Measurements from ENCODE around the gene IGBP1. TPM values are rescaled to one million over a fixed set of nuclear protein-coding genes. Genes with fewer than 3 reads are reported as not detected.
"Not testable (repeated sequence)": the region's sequence is repeated elsewhere in the genome, so short reads cannot be mapped to it uniquely, and the experiment has no call there.

Gene IGBP1
- total RNA-seq, 2 donors from 2014 or later = 48.0 to 87.5 TPM

DNA sequence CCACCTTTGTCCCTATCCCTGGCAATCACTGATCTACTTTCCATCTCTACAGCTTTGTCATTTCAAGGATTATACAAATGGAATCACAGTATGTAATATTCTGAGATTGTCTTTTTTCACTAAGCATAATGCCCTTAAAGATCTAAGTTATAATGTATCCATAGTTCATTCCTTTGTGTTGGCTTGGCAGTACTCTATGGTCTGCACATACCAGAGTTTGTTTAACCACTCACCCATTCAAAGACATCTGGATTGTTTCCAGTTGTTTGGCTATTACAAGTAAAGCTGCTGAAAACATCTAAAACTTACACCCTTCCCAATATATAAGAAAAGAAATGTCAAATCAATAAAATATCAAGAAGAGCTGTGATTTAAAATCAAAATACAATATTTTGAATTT, 75.2 kb downstream of the IGBP1 start:
- H3K27me3 ChIP-seq = no peaks in the 10 kb centered on the region
- H3K9ac ChIP-seq (ENCODE audit: low read depth in 2 of 2, low read length in 2 of 2) = no peak overlapping the region
- TF ChIP-seq, protein P1, sequence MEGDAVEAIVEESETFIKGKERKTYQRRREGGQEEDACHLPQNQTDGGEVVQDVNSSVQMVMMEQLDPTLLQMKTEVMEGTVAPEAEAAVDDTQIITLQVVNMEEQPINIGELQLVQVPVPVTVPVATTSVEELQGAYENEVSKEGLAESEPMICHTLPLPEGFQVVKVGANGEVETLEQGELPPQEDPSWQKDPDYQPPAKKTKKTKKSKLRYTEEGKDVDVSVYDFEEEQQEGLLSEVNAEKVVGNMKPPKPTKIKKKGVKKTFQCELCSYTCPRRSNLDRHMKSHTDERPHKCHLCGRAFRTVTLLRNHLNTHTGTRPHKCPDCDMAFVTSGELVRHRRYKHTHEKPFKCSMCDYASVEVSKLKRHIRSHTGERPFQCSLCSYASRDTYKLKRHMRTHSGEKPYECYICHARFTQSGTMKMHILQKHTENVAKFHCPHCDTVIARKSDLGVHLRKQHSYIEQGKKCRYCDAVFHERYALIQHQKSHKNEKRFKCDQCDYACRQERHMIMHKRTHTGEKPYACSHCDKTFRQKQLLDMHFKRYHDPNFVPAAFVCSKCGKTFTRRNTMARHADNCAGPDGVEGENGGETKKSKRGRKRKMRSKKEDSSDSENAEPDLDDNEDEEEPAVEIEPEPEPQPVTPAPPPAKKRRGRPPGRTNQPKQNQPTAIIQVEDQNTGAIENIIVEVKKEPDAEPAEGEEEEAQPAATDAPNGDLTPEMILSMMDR (IDR thresholded peaks at IDR 0.05) = no peak
- no peaks in the 10 kb centered on the region for H3K4me1 ChIP-seq
- no peaks in the 10 kb centered on the region for H3K36me3 ChIP-seq
- DNase-seq = no peak
- no peaks in the 10 kb centered on the region for H3K9me3 ChIP-seq
- intact Hi-C loops (cut with DNase I) = no loop called here
- no peak overlapping the region for H3K4me3 ChIP-seq
- no peak overlapping the region for H3K27ac ChIP-seq

DNA sequence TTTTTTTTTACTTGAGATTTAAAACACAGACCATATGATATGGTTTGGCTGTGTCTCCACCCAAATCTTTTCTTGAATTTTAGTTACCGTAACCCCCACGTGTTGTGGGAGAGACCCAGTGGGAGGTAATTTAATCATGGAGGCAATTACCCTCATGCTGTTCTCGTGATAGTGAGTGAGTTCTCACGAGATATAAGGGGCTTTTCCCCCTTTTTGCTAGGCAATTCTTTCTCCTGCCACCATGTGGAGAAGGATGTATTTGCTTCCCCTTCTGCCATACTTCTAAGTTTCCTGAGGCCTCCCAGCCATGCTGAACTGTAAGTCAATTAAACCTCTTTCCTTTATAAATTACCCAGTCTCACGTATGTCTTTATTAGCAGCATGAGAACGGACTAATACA, 76.3 kb downstream of the IGBP1 start:
- H3K27ac ChIP-seq; H3K4me3 ChIP-seq; H3K4me1 ChIP-seq; intact Hi-C loops (cut with DNase I); H3K9me3 ChIP-seq; H3K9ac ChIP-seq (ENCODE audit: low read depth in 2 of 2, low read length in 2 of 2); DNase-seq; H3K27me3 ChIP-seq; H3K36me3 ChIP-seq: not testable (repeated sequence)

Other genes starting within 250 kb of the IGBP1 start
- gene AWAT2, start 83.5 kb upstream of the IGBP1 start, total RNA-seq = not detected
- gene OTUD6A, start 71.0 kb upstream of the IGBP1 start, total RNA-seq = not detected
- not detected for gene DGAT2L6, start 44.0 kb downstream of the IGBP1 start, total RNA-seq
- not detected for gene AWAT1, start 101.2 kb downstream of the IGBP1 start, total RNA-seq
- under 1 TPM; 0.20 to 0.35 TPM for gene P2RY4, start 126.8 kb downstream of the IGBP1 start, total RNA-seq
- not detected for gene ARR3, start 134.9 kb downstream of the IGBP1 start, total RNA-seq
- gene RAB41, start 148.7 kb downstream of the IGBP1 start, total RNA-seq = not detected
- 10 to 100 TPM; 49.2 to 50.9 TPM for gene PDZD11, start 156.5 kb downstream of the IGBP1 start, total RNA-seq
- 10 to 100 TPM in 1 of 2 donors, 1 to 10 TPM in 1; 8.7 to 33.7 TPM for gene KIF4A, start 156.7 kb downstream of the IGBP1 start, total RNA-seq